Dedifferentiated amniotic fluid mesenchymal stem cell (primary cell): ENCODE data around the gene RASA2.
"Not testable (repeated sequence)": the region's sequence is repeated elsewhere in the genome, so short reads cannot be mapped to it uniquely, and the experiment has no call there.

Source experiments
- DNase-seq: peaks from one replicate; pipeline ENCODE4 v3.0.0-alpha.2; 2016; ENCODE audit errors: extremely low spot score

The RASA2 gene

DNA sequence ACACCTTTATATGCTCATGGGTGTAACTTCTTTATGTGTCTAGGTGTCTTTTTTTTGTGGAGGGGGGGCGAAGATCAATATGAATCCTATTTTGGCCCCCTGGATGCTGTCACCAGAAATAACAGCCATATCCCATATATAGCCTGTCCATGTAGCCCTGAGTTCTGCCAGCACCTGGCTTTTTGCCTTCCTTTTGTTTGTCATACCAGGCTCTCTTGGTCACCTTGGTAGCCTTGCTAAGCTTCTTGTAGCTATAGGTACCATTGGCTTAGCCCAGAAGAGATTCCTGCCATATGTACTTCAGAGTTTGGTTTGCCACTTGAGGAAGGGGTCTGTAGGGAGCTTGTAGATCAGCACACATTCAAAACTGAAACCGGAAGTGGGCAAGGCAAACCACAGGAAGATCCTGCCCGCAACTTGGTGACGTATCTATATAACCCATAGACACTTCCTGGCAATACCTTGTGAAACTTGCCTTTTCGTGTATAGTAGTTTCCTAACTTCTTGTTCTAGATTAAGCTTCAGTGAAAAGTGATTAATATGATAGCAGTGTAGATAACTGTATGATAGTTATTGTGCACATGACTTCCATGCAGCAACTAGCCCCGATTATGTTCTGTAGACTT is 11.9 kb downstream of the RASA2 start:
- no peak for DNase-seq

DNA sequence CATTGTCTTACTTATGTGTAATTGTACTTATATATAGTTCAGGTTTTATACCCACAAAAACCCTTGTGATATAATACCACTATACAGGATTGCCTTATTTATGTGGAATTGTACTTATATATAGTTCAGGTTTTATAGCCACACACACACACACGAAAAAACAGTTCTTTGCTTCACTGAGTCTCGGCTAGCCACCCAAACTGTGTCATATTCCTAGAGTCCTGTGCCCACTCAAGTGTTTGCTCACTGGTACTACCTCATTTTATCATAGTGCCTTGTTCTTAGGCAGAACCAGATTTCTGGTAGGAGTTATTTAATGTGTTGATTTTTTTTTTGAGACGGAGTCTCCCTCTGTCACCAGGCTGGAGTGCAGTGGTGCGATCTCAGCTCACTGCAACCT is 12.5 kb downstream of the RASA2 start:
- DNase-seq: no peak

DNA sequence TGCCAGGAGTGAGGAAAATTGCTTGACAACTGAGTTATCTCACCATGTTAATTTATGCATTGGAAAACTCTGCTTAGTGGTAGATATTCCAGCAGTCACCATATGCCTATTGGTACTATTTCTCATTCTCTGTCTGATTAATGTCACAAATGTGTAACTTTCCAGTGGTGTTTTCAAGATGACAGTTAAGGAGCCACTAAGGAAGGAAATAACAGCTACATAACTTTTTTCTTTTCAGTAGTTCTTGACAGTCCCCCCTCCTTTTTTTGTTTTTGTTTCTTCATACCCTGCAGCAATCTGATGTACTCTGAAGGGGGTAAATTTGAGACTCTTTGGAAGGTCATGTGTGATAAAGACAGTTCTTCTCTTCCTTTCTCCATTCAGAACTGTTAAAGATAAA is 13.1 kb downstream of the RASA2 start:
- no peak for DNase-seq

DNA sequence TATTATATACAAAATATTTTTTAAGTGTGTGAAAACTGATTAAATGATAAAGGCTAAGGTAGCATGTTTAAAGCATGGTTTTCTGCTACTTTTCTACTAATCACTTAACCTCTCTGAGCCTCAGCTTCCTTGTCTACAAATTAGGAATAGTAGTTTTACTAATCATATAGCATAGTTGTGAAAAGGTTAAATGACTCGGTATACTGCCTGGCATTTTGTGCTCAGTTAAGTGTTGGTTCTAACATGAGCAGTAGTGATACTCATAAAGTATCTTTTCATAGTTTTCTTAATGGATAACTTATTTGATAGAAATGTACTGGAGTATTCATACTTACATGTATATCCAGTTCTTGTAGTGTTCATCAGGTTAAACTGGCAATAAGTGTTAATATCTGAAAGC is 13.6 kb downstream of the RASA2 start:
- DNase-seq: no peak

DNA sequence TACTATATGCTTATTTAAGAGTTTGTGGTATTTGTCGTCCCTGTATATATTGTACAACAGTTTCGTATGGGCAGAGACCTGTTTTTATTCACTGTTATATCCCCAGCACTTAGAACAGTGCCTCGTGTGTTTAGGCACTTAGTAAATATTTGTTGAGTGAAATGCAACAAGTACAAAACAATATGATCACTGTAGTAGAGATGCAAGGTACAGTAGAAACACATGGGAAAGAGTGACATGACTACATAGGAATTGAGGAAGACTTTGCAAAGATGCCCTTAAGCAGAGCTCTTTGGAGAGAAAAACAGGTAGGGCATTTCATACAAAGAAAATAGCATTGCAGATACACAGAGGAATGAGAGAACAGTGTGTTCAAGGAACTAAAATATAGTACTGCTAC is 18.3 kb downstream of the RASA2 start:
- no peak for DNase-seq

DNA sequence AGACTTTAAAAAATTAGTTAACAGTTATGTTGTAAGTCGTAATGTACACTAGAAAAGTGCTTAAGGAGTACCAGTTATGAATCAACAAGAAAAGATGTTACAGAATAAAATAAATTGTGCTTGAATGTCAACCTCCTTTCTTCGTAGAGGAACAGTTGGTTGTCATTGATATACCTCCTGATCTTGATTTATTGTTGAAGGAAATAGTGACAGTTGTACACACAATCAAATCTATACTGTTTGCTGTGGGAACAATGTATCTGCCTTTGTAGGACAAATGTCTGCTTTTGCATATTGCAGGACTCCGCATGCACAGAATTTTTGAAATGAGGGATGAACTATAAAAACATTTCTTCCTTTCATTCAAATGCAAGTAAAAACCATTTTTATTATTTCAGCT is 19.2 kb downstream of the RASA2 start:
- no peak for DNase-seq

DNA sequence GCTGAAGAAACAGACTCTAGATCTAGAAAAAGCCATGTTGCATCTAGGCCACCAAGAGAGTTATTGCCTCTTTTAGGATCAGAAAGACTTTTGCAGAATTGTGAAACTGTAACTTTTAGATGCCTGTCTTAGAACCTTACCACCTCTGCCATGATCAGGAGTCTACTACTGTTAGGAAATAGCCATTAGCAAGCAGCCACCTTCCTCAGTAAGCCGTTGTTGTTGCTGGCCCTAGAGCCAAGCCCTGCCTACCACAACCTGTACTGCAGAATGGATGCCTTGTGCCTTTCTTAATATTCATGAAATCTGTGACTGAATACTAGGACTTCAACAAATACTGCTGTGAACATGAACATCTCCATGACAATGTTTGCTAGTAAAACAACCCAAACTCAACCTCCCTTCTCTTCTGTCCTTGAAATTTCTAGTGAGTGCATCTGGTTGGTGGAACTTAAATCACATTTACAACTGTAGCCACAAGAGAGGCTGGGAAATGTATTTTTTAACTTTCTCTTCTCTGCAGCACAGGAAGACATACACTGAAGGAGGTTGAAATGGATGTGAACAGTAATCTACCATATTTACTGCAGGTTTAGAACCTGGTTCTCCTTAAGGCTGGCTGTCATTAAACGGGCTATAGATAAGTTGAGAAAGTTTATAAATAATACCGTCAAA is 20.7 kb downstream of the RASA2 start:
- DNase-seq: no peak

DNA sequence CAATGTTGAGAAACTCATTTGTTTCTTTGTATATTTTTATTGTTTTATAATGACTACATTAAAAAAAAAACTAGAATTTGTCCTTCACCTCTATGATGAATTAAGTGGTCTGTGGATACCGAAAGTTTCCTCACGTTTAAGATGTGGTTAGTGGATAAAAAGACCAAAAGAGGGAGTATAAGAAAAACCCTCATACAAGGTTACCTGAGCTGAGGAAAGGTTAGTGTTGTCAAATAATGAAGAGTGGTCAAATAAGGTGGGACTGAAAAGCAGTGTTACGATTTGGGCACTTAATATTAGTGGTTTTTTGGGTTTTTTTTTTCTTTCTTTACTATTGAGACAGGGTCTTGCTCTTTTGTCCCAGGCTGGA is 21.2 kb downstream of the RASA2 start:
- no peak for DNase-seq

DNA sequence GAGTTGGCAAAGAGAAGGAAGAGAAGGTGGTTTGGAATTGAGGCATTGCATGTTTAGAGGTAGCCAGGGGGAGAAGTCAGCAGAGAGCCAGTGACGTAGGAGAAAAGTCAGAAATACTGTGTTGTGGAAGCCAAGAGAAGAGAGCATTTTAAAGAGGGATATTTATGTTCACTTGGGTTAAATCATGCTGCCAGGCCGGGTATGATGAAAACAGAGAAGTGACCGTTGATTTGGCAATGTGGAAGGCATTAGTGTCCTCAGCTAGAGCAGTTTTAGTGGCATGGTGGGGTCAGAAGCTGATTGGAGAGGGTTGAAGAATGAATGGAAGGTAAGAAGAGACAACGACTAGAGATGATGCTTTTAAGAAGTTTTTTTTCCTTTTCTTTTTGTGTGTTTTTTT is 24.5 kb downstream of the RASA2 start:
- DNase-seq: no peak

DNA sequence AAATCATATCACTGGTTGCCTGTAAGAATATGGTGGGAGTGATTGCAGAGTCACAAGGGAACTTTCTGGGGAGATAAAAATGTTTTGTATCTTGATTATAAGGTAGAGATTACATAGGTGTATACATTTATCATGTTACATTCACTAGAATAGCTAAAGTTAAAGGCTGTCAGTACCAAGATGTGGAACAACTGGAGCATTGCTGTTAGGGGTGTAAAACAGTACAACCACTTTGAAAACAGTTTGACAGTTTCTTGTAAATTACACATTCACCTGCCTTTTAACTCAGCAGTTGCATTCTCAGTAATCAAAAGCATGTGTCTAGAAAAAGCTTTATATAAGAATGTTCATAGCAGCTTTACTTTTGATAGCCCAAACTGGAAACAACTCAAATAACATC is 27.6 kb downstream of the RASA2 start:
- DNase-seq: no peak

DNA sequence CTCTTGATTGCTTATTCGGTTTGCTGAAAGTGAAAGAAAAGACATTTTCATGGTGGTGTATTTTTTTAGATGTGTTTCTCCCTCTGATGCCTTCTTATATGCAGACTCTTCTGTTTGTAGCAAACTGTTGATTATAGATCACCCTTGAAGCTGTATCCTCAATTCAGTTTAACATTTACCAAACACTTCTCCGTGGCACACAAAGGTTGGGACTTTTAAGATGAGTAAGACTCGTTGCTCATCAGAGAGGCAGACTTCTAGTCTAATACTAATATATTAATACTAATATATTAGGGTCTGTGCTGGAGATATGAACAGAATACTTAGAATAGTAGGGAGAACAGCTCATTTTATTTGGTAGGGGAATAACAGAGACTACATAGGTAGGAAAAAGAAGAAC is 32.8 kb downstream of the RASA2 start:
- DNase-seq: no peak

DNA sequence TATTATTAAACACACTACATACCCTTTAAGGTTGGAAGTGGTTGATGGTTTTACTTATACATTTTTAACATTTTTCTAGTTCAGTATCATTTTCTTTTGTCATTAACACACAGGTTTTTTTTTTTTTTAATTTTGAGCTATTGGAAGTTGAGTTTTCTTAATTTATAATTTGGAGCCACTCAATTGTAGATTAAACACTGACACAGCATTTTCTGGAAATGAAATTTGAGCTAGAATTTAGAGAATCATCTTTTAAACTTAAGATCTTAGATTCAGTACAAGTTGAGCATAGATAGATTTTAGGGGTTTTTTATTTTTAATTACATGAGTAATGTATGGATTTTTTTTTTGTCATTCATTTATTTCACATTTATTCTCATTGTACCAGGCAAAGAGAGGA is 35.0 kb downstream of the RASA2 start:
- DNase-seq: no peak

DNA sequence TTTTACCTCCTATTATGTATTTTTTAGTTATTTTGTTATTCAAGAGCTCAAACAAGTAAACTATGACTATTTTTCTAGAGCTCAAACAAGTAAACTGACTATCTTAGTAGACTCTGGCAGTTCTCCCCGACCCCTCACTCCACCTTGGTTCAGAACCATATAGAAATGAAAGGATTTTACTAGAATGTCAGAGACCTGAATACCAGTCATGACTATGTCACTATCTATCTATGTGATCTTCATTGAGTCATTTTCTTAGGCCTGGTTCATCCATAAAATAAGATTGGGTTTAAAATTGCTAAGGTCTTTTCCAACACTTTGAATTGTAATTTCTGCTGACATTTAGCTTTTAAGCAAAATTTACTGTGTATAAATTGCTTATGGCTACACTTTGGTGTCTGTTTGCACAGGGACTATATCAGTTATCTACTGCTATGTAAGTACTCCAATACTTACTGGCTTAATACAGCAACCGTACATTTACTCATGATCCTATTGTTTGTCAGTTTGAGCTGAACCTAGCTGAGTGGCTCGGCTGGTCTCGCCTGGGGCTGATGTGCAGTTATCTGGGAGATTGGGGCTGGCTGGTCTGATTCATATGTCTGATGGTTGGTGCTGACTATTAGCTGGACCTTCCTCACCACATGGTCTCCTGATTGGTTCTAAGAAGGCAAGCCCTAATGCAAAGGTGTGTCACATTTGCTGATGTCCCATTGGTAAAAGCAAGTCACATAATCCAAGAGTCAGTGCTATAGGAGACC is 37.0 kb downstream of the RASA2 start:
- DNase-seq: no peak

DNA sequence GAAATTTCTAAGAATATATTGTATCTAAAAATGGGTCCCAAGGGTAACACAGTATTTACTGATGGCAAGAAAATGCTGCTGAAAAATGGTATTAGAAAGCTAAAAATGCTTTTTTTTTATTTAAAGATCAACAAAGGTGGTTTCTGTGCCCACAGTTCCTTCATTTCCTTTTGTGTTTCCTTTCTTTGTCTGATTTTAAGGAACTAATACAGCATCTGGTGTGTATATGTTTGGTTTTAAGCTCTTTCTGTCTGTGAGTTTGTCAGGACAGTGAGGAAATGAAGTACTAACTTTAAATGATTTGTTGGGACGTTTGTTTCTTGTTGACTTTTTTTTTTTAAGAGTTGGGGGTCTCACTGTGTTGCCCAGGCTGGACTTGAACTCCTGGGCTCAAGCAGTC is 38.2 kb downstream of the RASA2 start:
- no peak for DNase-seq

DNA sequence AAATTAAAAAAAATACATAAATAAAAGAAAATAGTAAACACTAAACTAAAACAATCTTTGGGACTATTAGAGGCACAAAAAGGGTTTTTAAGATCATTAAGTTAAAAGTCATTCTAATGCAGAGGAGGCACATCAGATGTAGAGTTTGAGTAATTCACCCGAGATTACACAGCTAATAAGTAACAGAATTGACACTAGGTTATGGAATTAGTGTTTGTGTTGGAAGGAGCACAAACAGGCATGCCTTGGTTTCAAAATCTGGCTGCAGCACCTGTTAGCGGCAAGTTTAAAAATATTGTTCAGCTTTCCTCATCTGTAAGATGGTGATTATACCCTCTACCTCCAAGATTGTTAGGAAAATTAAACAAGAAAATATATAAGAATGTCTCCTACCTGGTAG is 39.0 kb downstream of the RASA2 start:
- DNase-seq: no peak

DNA sequence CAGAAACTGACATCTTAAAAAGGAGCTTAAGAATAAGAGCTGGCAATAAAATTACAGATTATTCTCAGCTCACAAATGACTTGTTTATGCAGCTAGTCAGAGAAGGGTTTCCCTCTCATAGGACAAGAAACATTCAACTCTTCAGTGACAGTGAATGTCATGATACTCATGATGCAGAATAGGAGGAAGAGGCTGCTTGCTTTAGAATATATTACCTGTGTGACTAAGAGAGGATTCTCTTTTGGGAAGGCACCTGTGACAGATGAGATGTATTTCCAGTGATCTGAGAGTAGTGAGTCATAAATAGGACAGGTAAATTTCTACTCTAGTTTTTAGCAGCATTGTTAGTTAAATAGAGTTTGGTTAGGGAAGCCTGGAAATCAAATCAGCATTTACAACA is 39.9 kb downstream of the RASA2 start:
- no peak for DNase-seq

DNA sequence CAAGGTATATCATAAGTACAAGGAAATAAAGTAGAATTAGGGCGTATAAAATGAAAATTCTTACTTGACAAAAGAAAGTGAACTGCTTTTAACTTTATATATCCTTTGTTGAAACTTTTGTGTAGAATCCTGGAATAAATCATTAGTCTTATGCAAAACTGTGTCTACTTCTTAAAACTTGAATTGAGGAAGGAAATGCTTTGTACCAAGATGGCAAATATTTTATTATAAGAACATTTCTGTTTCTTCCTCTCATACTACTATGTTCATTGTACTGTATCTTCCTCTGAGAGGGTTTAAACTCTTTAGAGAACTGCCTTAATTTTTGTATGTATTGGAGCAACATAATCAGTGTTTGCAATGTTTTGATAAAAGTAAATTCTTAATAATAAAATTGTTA is 42.0 kb downstream of the RASA2 start:
- DNase-seq: no peak

DNA sequence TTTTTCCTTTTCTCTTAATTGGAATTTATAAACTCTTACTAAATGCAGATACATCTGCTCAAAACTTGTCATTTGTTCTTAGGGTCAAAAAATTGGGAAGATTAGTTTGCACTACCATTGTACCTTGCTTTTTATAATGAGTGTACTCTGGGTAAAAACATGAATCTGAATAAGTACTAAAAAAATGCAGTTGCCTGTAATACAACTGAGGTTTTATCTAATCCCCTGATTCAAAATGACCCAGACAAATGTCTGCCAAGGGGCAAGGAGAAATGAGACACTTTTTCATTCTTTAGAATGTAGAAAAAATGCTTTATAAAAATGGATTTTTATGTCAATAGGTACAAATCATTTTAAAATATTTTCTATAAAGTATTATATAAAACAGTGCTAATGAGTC is 42.4 kb downstream of the RASA2 start:
- DNase-seq: no peak

DNA sequence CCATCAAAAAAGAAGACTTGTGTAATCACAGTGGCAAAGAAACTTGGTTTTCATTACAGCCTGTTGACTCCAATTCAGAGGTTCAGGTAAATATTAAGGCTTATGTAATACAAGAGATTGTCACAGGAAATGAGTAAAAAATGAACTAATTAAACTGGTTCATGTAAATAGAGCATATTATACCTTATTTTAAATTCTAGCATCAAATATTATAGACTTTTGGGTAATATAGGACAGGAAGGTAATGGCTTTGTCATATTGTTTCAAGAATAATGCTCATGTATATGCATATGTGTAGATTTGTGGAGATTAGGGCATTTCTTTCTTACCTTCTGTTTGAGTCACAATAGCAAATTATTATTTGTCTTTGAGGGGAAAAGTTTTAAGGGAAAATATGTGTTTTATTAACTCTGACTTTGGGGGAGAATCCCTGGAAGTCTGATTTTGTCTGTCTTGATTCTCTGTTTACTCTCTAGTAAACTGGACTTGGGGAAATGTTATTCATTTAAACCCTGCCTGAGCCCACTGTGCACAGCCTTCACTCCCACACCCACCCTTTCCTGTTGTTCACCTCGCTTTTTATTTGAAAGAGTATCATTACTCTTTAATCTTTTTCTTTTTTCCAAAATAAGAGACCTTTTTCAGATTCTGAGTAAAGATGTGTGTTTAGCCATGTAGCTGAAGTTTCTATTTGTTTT is 43.0 kb downstream of the RASA2 start:
- no peak for DNase-seq

DNA sequence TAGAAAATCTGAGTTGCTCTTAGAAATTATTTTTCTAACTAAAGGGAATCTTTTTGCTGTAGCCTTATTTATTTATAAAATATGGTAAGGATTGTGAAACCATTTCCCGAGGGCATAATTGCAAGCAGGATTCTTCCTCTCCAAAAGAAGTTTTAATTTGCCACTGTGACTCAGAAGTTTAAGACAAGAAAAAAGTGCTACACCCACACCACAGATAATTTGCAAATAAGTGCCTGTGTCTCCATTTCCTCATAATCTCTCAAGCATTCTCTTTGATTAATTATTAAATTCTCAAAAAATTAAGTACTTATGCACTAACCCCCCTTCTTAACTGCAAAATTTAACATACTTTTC is 43.6 kb downstream of the RASA2 start:
- DNase-seq: peak; percentile 92

DNA sequence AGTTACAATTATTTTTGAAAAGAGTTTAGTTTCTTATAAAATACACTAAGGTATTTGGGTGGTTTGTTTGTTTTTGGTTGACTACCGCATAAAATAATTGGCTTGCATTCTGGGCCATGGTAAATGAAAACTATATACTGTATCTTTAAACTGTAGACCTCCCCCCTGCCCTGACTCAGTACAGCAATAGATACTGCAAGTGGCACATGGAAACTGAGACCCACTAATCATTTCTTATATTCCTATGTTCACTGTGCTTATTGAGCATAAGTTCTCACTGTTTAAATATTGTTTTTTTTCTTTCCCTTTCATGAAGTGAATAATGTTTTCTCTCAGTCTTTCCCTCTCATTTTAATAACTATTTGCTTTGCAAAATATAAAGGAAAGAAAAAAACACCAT is 45.8 kb downstream of the RASA2 start:
- DNase-seq: no peak

DNA sequence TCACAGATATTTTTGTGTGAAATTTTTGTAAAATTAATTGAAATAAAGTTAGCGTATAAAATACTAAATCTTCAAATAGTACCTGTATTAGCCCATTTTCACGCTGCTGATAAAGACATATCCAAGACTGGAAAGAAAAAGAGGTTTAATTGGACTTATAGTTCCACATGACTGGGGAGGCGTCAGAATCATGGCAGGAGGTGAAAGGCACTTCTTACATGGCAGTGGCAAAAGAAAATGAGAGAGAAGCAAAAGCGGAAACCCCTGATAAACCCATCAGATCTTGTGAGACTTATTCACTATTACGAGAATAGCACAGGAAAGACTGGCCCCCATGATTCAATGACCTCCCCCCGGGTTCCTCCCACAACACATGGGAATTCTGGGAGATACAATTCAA is 49.2 kb downstream of the RASA2 start:
- DNase-seq: not testable (repeated sequence)

DNA sequence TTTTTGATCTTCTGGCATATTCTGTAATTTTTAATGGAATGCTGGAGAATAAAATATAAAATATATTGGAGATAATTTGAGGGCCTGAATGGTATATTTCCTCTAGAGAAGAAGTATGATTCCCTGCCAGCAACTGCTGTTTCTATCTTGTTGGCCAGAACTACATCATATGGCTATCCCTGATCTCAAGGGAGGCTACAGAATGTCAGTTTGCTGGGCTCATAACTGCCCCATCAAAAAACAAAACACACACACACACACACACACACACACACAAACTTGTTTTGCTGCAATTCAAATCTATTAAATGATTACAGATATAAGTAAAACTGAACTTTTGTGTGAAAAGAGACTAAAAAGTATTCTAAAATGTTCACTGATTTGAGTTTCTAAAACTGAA is 51.0 kb downstream of the RASA2 start:
- DNase-seq: no peak
